ENCODE results near the gene FAIM2. TPM values are rescaled to one million over a fixed set of nuclear protein-coding genes. Genes with fewer than 3 reads are reported as not detected.
"Not testable (repeated sequence)": the region's sequence is repeated elsewhere in the genome, so short reads cannot be mapped to it uniquely, and the experiment has no call there.

The FAIM2 gene
- total and polyA plus RNA-seq, 3 experiments from 2014 or later, result 0.39 to 0.72 (median 0.44) TPM

DNA sequence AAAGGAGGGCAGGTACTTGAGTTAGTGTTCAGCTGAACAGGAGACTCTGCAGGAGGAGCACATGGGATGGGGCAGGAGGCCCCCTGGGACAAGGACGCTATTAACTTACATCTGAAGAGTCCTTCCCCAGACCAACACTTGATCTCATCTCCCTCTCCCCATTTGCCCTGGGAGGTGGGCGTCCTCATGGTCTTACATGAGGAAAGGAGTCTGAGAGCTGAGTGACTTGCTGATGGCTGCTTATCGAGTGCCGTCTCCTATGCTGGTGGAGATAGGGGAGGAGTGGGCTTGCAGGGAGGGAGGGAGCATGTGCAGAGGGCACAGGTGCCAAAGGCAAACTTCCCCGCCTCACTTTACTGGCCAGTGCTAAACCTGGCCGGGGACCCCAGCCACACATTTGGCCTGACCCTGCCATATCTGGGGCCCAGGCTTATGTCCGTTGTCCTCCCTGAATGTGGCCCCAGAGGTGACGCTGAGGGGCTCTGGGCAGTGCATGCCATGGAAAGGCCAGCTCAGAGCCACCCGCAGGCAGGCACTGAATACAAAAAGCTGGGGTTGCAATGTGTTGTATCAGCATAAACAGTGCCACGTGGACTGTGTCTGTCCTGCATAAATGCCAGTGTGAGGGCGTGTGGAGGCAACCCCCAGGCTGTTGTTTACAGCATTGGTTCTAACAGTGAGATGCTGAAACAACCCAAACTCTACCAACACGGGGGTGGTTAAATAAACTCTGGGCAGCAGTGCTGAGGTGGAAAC lies 29.4 kb downstream of the FAIM2 start:
- DNase-seq, result no peak
- H3K27me3 Mint-ChIP-seq, result peaks cover 4 to 6% of the 10 kb centered on the region in 2 donors
- CTCF ChIA-PET, result no interaction called here

DNA sequence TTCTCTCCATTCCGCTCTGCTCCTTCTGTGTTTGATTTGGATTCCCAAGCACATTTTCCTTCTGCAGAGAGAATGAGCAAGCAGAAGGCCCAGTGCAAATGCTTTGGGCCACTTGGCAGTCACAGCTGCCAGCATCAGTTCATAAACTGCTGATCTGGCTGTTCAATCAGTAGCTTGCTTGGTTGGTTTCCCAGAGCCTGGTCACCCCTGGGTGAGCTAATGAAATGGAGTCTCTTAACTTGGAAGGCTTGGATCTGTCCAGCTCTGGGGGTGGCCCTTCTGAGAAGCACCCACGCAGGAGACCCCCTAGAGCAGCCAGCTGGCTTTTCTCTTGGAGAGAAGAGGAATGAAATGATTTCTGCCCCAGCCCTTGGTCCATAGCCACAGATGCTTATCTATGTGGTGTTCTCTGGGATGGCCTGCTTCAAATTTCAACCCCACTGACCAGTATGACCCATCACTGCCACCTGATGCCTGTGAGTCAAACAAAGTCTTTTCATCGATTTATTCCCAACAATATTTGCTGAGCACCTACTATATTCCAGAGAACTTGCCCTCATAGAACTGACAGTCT lies 30.3 kb downstream of the FAIM2 start:
- H3K4me3 Mint-ChIP-seq, result no peak overlapping the region
- CTCF ChIA-PET, result no interaction called here
- H3K27me3 Mint-ChIP-seq, result peaks cover 4 to 6% of the 10 kb centered on the region in 2 donors

More for the DNA sequence above, 29.4 kb downstream of the FAIM2 start:
- Mint-ChIP-seq H3K4me1 (no peaks in the 10 kb centered on the region), H3K9me3 (no peaks in the 10 kb centered on the region), H3K4me3 (no peak overlapping the region), H3K36me3 (no peaks in the 10 kb centered on the region), H3K27ac (no peak overlapping the region)
- H3K27me3 ChIP-seq (ENCODE audit: insufficient read depth, low read length, poor library complexity, severe bottlenecking), result no peaks in the 10 kb centered on the region
- no peak overlapping the region for H3K27ac ChIP-seq (ENCODE audit: low read depth, low read length)
- POLR2A ChIA-PET, result no interaction called here
- H3K4me1 ChIP-seq (ENCODE audit: insufficient read depth, low read length), result no peaks in the 10 kb centered on the region
- no peak overlapping the region for H3K4me3 ChIP-seq (ENCODE audit: low read length)
- H3K36me3 ChIP-seq (ENCODE audit: insufficient read depth, low read length), result no peaks in the 10 kb centered on the region
- H3K9me3 ChIP-seq (ENCODE audit: low read length), result no peaks in the 10 kb centered on the region

DNA sequence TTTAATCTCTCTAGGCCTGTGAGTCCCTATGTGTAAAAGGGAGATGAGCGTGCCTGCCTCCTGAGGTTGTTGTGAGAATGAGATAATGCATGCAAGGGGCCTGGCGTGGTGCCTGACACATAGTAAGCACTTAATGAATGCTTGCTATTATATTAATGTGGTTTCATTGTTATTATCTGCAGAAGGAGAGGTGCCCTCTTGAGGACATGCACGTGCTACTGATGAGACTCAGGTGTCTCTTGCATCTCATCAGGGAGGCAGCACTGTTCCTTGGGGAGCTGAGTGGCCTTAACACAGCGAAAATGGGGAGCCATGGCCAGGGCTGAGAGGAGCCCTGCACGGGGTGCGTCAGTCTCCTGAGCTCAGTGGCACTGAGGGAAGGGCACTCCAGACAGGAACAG lies 30.9 kb downstream of the FAIM2 start:
- no peaks in the 10 kb centered on the region for H3K4me1 ChIP-seq (ENCODE audit: insufficient read depth, low read length)
- H3K27me3 ChIP-seq (ENCODE audit: insufficient read depth, low read length, poor library complexity, severe bottlenecking), result no peaks in the 10 kb centered on the region
- Mint-ChIP-seq H3K36me3 (no peaks in the 10 kb centered on the region), H3K9me3 (no peaks in the 10 kb centered on the region), H3K27ac (no peak overlapping the region), H3K4me3 (no peak overlapping the region), H3K27me3 (peaks cover 4 to 6% of the 10 kb centered on the region in 2 donors), H3K4me1 (no peaks in the 10 kb centered on the region)
- DNase-seq, result no peak
- CTCF ChIA-PET, result no interaction called here
- POLR2A ChIA-PET, result no interaction called here
- H3K27ac ChIP-seq (ENCODE audit: low read depth, low read length), result no peak overlapping the region
- H3K9me3 ChIP-seq (ENCODE audit: low read length), result no peaks in the 10 kb centered on the region
- no peaks in the 10 kb centered on the region for H3K36me3 ChIP-seq (ENCODE audit: insufficient read depth, low read length)
- no peak overlapping the region for H3K4me3 ChIP-seq (ENCODE audit: low read length)

More for the DNA sequence above, 30.3 kb downstream of the FAIM2 start:
- no peaks in the 10 kb centered on the region for H3K9me3 Mint-ChIP-seq
- DNase-seq, result no peak
- Histone ChIP-seq H3K4me1 (ENCODE audit: insufficient read depth, low read length) (no peaks in the 10 kb centered on the region), H3K27me3 (ENCODE audit: insufficient read depth, low read length, poor library complexity, severe bottlenecking) (no peaks in the 10 kb centered on the region), H3K4me3 (ENCODE audit: low read length) (no peak overlapping the region), H3K36me3 (ENCODE audit: insufficient read depth, low read length) (no peaks in the 10 kb centered on the region), H3K9me3 (ENCODE audit: low read length) (no peaks in the 10 kb centered on the region), H3K27ac (ENCODE audit: low read depth, low read length) (no peak overlapping the region)
- POLR2A ChIA-PET, result no interaction called here
- no peaks in the 10 kb centered on the region for H3K36me3 Mint-ChIP-seq
- H3K27ac Mint-ChIP-seq, result no peak overlapping the region
- H3K4me1 Mint-ChIP-seq, result no peaks in the 10 kb centered on the region

DNA sequence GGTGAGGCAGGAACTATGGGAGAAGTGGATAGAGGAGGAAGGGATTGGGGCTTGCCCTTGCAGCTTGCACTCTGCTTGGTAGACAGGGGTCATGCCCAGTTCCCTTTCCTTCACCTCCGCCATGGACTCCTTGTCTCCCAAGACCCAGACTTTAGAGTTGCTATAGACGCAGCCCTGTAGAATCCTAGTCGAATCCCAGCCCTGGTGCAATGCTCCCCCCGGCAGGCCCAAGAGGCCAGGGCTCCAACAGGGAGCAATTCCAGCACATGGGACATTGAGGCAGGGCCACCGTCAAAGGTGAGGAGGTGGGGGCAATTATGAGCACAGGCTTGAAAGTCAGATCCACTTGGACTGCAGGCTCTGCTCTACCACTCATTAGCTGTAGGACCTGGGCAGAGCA lies 31.3 kb downstream of the FAIM2 start:
- no peak for DNase-seq
- Histone ChIP-seq H3K27me3 (ENCODE audit: insufficient read depth, low read length, poor library complexity, severe bottlenecking) (no peaks in the 10 kb centered on the region), H3K36me3 (ENCODE audit: insufficient read depth, low read length) (no peaks in the 10 kb centered on the region), H3K27ac (ENCODE audit: low read depth, low read length) (no peak overlapping the region), H3K9me3 (ENCODE audit: low read length) (no peaks in the 10 kb centered on the region), H3K4me1 (ENCODE audit: insufficient read depth, low read length) (no peaks in the 10 kb centered on the region), H3K4me3 (ENCODE audit: low read length) (no peak overlapping the region)
- no peak overlapping the region for H3K27ac Mint-ChIP-seq
- CTCF ChIA-PET, result no interaction called here
- POLR2A ChIA-PET, result no interaction called here
- H3K27me3 Mint-ChIP-seq, result peaks cover 4 to 6% of the 10 kb centered on the region in 2 donors
- no peaks in the 10 kb centered on the region for H3K9me3 Mint-ChIP-seq
- H3K36me3 Mint-ChIP-seq, result no peaks in the 10 kb centered on the region
- no peaks in the 10 kb centered on the region for H3K4me1 Mint-ChIP-seq
- H3K4me3 Mint-ChIP-seq, result no peak overlapping the region

DNA sequence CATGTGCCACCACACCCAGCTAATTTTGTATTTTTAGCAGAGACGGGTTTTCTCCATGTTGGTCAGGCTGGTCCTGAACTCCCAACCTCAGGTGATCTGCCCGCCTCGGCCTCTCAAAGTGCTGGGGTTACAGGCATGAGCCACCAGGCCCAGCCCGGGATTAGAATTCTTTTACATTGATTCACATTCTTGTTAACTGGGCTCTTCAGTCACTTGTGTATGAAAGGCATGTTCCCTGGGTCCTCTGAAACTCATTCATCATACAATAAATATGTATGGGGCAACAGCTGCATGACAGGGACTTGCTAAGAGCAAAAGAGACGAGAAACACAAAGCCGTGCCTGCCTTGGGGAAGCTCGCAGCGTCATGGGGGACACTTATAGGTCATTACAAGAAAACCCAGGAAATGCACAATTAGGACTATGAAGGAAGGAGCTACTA lies 31.9 kb downstream of the FAIM2 start:
- H3K36me3 Mint-ChIP-seq; H3K36me3 ChIP-seq (ENCODE audit: insufficient read depth, low read length); H3K4me3 Mint-ChIP-seq; H3K4me3 ChIP-seq (ENCODE audit: low read length); H3K9me3 Mint-ChIP-seq; H3K27me3 ChIP-seq (ENCODE audit: insufficient read depth, low read length, poor library complexity, severe bottlenecking); H3K9me3 ChIP-seq (ENCODE audit: low read length); H3K4me1 Mint-ChIP-seq; POLR2A ChIA-PET; H3K27me3 Mint-ChIP-seq; H3K27ac Mint-ChIP-seq; H3K4me1 ChIP-seq (ENCODE audit: insufficient read depth, low read length); H3K27ac ChIP-seq (ENCODE audit: low read depth, low read length); CTCF ChIA-PET; DNase-seq: not testable (repeated sequence)

DNA sequence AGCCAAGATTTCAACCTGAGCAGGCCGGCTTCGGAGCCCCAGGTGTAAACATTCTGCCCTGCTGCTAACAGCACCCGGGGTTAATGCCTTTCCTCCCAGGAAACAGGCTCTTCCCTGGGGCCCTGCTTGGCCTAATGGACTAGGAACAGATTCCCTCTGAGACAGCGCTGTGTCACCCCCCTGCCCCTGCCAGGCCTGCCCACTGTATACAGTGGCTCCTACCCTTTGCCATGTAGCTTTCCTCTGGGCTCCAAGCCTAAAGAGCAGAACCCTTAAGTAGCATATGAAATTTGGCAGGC lies 32.5 kb downstream of the FAIM2 start:
- Mint-ChIP-seq H3K4me3 (no peak overlapping the region), H3K4me1 (no peaks in the 10 kb centered on the region), H3K27me3 (peaks cover 4 to 6% of the 10 kb centered on the region in 2 donors), H3K36me3 (no peaks in the 10 kb centered on the region), H3K9me3 (no peaks in the 10 kb centered on the region), H3K27ac (no peak overlapping the region)
- H3K27ac ChIP-seq (ENCODE audit: low read depth, low read length), result no peak overlapping the region
- CTCF ChIA-PET, result no interaction called here
- H3K4me1 ChIP-seq (ENCODE audit: insufficient read depth, low read length), result no peaks in the 10 kb centered on the region
- H3K36me3 ChIP-seq (ENCODE audit: insufficient read depth, low read length), result no peaks in the 10 kb centered on the region
- no peak for DNase-seq
- no peaks in the 10 kb centered on the region for H3K27me3 ChIP-seq (ENCODE audit: insufficient read depth, low read length, poor library complexity, severe bottlenecking)
- POLR2A ChIA-PET, result no interaction called here
- H3K9me3 ChIP-seq (ENCODE audit: low read length), result no peaks in the 10 kb centered on the region
- H3K4me3 ChIP-seq (ENCODE audit: low read length), result no peak overlapping the region

DNA sequence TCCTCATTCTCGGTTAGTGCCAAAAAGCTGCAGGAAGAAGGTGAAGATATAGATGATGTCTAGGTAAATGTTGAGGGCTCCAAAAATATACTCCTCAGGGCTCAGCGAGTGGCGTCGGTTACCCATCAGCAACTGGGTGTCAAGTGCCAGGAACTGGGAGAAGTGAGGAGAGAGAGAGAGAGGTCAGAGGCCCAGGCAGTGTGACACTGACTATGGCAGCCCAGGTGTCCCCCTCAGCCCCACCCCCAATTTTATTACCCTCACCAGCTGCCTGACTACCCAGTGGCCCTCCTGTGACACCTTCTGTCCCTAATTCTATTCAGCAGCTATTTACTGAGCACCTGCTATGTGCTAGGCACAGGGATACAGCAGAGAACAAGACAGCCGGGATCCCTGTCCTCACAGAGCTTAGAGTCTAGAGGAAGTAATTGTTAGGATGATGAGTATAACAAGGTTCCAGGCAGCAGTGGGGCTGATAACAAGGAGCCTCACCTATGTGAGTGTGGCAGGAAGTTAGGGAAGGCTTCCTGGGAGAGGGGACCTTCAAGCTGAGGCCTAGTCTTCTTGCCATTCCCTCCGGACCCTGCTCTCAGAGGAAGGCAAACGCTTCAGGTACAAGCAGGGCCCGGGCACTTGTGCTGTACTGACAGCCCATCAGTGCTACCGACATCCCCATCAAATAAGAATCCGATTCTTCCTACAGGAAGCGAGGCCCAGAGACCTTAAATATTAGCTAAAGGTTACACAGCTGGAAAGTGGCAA lies 33.0 kb downstream of the FAIM2 start:
- CTCF ChIA-PET, result no interaction called here
- H3K4me1 ChIP-seq (ENCODE audit: insufficient read depth, low read length), result no peaks in the 10 kb centered on the region
- Mint-ChIP-seq H3K4me1 (no peaks in the 10 kb centered on the region), H3K4me3 (no peak overlapping the region), H3K36me3 (no peaks in the 10 kb centered on the region), H3K9me3 (no peaks in the 10 kb centered on the region), H3K27ac (no peak overlapping the region), H3K27me3 (peaks cover 4 to 6% of the 10 kb centered on the region in 2 donors)
- POLR2A ChIA-PET, result no interaction called here
- no peak overlapping the region for H3K4me3 ChIP-seq (ENCODE audit: low read length)
- H3K27me3 ChIP-seq (ENCODE audit: insufficient read depth, low read length, poor library complexity, severe bottlenecking), result no peaks in the 10 kb centered on the region
- DNase-seq, result no peak
- H3K27ac ChIP-seq (ENCODE audit: low read depth, low read length), result no peak overlapping the region
- H3K36me3 ChIP-seq (ENCODE audit: insufficient read depth, low read length), result no peaks in the 10 kb centered on the region
- no peaks in the 10 kb centered on the region for H3K9me3 ChIP-seq (ENCODE audit: low read length)

DNA sequence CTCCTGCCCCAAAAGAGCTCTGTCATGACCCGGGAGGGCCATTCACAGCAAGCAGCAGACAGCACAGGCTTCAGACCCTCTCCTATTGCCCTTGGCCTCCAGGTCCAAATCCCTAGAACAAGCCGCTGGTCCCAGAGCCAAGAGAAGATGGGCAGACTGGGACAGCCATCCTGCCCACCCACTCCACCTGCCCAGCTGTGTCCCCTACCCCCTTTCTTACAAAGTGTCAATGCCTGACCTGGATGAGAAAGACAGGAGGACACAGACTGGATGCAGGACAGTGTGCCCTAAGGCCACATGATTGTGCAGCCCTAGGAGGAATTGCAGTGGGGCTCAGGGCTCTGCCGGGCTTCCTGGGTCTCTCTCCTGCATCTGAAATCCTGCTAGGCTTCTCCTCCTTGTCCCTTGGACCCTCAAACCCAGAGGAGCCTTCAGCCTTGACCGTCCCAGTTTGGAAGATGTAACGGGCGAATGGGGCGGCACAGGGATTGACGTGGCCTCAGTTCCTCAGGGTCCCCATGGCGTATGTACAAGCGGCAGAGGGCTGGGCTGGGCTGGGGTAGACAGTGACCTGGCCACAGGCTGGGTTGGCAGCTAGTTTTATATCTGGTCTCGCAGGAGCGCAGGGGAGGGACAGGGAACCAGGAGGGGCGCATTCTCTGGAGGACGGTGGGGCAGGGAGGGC lies 33.7 kb downstream of the FAIM2 start:
- POLR2A ChIA-PET, result interaction anchor here (1.4 kb wide), 1 partner anchor 27 kb away, joined by 3 read pairs; the partner anchor contains the start of gene BCDIN3D
- CTCF ChIA-PET, result interaction anchor here (0.8 kb wide), 1 partner anchor 129 kb away, joined by 3 read pairs; the partner anchor contains the start of gene TMBIM6

More for the DNA sequence above, 33.7 kb downstream of the FAIM2 start:
- Mint-ChIP-seq H3K27ac (no peak overlapping the region), H3K4me1 (no peaks in the 10 kb centered on the region), H3K36me3 (no peaks in the 10 kb centered on the region), H3K4me3 (no peak overlapping the region), H3K9me3 (no peaks in the 10 kb centered on the region), H3K27me3 (peaks cover 4 to 6% of the 10 kb centered on the region in 2 donors)
- no peak for DNase-seq
- Histone ChIP-seq H3K27me3 (ENCODE audit: insufficient read depth, low read length, poor library complexity, severe bottlenecking) (no peaks in the 10 kb centered on the region), H3K4me3 (ENCODE audit: low read length) (no peak overlapping the region), H3K9me3 (ENCODE audit: low read length) (no peaks in the 10 kb centered on the region), H3K36me3 (ENCODE audit: insufficient read depth, low read length) (no peaks in the 10 kb centered on the region), H3K4me1 (ENCODE audit: insufficient read depth, low read length) (no peaks in the 10 kb centered on the region), H3K27ac (ENCODE audit: low read depth, low read length) (no peak overlapping the region)
